Measurements from ENCODE around the gene KIAA0513.

DNA sequence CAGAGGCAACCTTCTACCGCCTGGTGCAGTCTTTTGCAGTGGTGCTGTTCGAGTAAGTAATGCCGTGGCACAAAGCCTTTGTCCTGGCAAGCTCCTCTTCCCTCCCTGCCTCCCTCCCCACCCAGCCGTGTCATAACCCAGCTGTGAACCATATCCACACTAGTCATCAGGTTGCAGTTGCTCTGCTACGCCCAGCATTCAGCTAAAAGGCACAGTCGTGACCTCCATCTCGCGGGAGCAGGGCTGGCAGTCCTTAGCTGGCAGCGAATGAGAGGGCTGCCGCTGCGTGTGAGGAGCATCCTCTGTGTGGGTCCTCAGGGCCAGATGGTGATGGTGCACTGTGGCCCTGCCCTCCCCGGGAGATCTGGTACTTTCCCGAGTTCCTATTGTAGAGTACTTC is 45.4 kb downstream of the KIAA0513 start:
- TF ChIP-seq, protein P1, sequence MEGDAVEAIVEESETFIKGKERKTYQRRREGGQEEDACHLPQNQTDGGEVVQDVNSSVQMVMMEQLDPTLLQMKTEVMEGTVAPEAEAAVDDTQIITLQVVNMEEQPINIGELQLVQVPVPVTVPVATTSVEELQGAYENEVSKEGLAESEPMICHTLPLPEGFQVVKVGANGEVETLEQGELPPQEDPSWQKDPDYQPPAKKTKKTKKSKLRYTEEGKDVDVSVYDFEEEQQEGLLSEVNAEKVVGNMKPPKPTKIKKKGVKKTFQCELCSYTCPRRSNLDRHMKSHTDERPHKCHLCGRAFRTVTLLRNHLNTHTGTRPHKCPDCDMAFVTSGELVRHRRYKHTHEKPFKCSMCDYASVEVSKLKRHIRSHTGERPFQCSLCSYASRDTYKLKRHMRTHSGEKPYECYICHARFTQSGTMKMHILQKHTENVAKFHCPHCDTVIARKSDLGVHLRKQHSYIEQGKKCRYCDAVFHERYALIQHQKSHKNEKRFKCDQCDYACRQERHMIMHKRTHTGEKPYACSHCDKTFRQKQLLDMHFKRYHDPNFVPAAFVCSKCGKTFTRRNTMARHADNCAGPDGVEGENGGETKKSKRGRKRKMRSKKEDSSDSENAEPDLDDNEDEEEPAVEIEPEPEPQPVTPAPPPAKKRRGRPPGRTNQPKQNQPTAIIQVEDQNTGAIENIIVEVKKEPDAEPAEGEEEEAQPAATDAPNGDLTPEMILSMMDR (optimal IDR thresholded peaks at IDR 0.05 in 1 of 3, IDR thresholded peaks at IDR 0.05 in 1 of 3, conservative IDR thresholded peaks at IDR 0.05 in 1 of 3; ENCODE audit: extremely low read depth in 1 of 3, insufficient read depth in 2 of 3, low read length in 3 of 3): no peak
- no peak for TF ChIP-seq EZH2 (IDR thresholded peaks at IDR 0.05; ENCODE audit: low read length)
